ENCODE data around the gene KCNMA1. TPM values are rescaled to one million over a fixed set of nuclear protein-coding genes. Genes with fewer than 3 reads are reported as not detected.

The KCNMA1 gene
- total RNA-seq, 1 donor from 2014 or later, result 30.1 TPM

- no peak overlapping the region for H3K4me3 Mint-ChIP-seq
- H3K27ac Mint-ChIP-seq, result no peak overlapping the region
- no peak for DNase-seq (ENCODE audit: extremely low spot score, unreplicated experiment)
- H3K27me3 Mint-ChIP-seq, result peaks cover 35% of the 10 kb centered on the region
- peaks cover 8% of the 10 kb centered on the region for H3K9me3 Mint-ChIP-seq
- no peaks in the 10 kb centered on the region for H3K4me1 Mint-ChIP-seq (ENCODE audit: unreplicated experiment)
- H3K36me3 Mint-ChIP-seq, result no peaks in the 10 kb centered on the region
- TF ChIP-seq CTCF (conservative IDR thresholded peaks at IDR 0.05), result no peak
Observed at GRCh38 chr10:77670817-77671443, 33.3 kb upstream of the KCNMA1 start.

- peaks cover 35% of the 10 kb centered on the region for H3K27me3 Mint-ChIP-seq
- DNase-seq (ENCODE audit: extremely low spot score, unreplicated experiment), result no peak
- H3K36me3 Mint-ChIP-seq, result no peaks in the 10 kb centered on the region
- no peak for TF ChIP-seq CTCF (conservative IDR thresholded peaks at IDR 0.05)
- no peaks in the 10 kb centered on the region for H3K4me1 Mint-ChIP-seq (ENCODE audit: unreplicated experiment)
- no peak overlapping the region for H3K4me3 Mint-ChIP-seq
- H3K27ac Mint-ChIP-seq, result peak overlapping the region; percentile 21
- H3K9me3 Mint-ChIP-seq, result peaks cover 8% of the 10 kb centered on the region
Observed at GRCh38 chr10:77669892-77670291, 32.3 kb upstream of the KCNMA1 start.

GRCh38 chr10:77667426-77668324 lies 30.1 kb upstream of the KCNMA1 start:
- Mint-ChIP-seq H3K4me1 (ENCODE audit: unreplicated experiment) (peaks cover 13% of the 10 kb centered on the region), H3K9me3 (no peaks in the 10 kb centered on the region), H3K27me3 (peaks cover 38% of the 10 kb centered on the region), H3K36me3 (no peaks in the 10 kb centered on the region), H3K27ac (no peak overlapping the region), H3K4me3 (no peak overlapping the region)
- TF ChIP-seq CTCF (conservative IDR thresholded peaks at IDR 0.05), result no peak
- DNase-seq (ENCODE audit: extremely low spot score, unreplicated experiment), result no peak

GRCh38 chr10:77666821-77667220 lies 29.2 kb upstream of the KCNMA1 start:
- no peak overlapping the region for H3K4me3 Mint-ChIP-seq
- H3K27ac Mint-ChIP-seq, result no peak overlapping the region

GRCh38 chr10:77664696-77665095 lies 27.1 kb upstream of the KCNMA1 start:
- Mint-ChIP-seq H3K27me3 (peaks cover 19% of the 10 kb centered on the region), H3K4me3 (no peak overlapping the region), H3K4me1 (ENCODE audit: unreplicated experiment) (peaks cover 28% of the 10 kb centered on the region), H3K36me3 (no peaks in the 10 kb centered on the region), H3K9me3 (no peaks in the 10 kb centered on the region), H3K27ac (no peak overlapping the region)
- TF ChIP-seq CTCF (conservative IDR thresholded peaks at IDR 0.05), result no peak
- no peak for DNase-seq (ENCODE audit: extremely low spot score, unreplicated experiment)

More at GRCh38 chr10:77666821-77667220, 29.2 kb upstream of the KCNMA1 start:
- H3K27me3 Mint-ChIP-seq, result peaks cover 36% of the 10 kb centered on the region
- no peaks in the 10 kb centered on the region for H3K36me3 Mint-ChIP-seq
- no peak for TF ChIP-seq CTCF (conservative IDR thresholded peaks at IDR 0.05)
- peaks cover 19% of the 10 kb centered on the region for H3K4me1 Mint-ChIP-seq (ENCODE audit: unreplicated experiment)
- no peak for DNase-seq (ENCODE audit: extremely low spot score, unreplicated experiment)
- no peaks in the 10 kb centered on the region for H3K9me3 Mint-ChIP-seq
